Lung (tissue), 12 donors: Measurements from ENCODE around the gene DCDC1. TPM values are rescaled to one million over a fixed set of nuclear protein-coding genes. Genes with fewer than 3 reads are reported as not detected.
A peak's percentile ranks its signal among the peaks of the same experiment; 100 is the strongest.

ENCODE experiments used
- ATAC-seq: fragments of 200-7000 bp; cut with Tn5 transposase; one replicate; pipeline ENCODE4 v1.9.1; 2020; ENCODE audit warnings: moderate number of reproducible peaks; ENCODE audit not compliant: insufficient read depth, low FRiP score
- DNase-seq, 3 donors: peaks; one replicate each; pipeline ENCODE4 v3.0.0-alpha.2; 2013 to 2017
- H3K27ac ChIP-seq, 2 donors: one replicate each; pipeline ENCODE4 v1.5.1; 2013; ENCODE audit warnings: mild to moderate bottlenecking in 2 of 2, moderate library complexity in 2 of 2, control low read depth in 1 of 2, inconsistent platforms in 1 of 2, low read depth in 1 of 2, low read length in 1 of 2
- H3K27me3 ChIP-seq, 3 donors: one replicate each; pipeline ENCODE4 v1.5.1; 2013; ENCODE audit warnings: low read length in 2 of 3; ENCODE audit not compliant: control insufficient read depth in 3 of 3, insufficient read depth in 3 of 3
- H3K36me3 ChIP-seq, 4 donors: one replicate each; pipeline ENCODE4 v1.5.1; 2013; ENCODE audit warnings: low read length in 4 of 4, mild to moderate bottlenecking in 1 of 4, moderate library complexity in 1 of 4; ENCODE audit not compliant: control insufficient read depth in 4 of 4, insufficient read depth in 4 of 4
- H3K4me1 ChIP-seq, 5 donors: one replicate each; pipeline ENCODE4 v1.5.1; 2013; ENCODE audit warnings: low read length in 5 of 5, mild to moderate bottlenecking in 2 of 5, moderate library complexity in 1 of 5; ENCODE audit not compliant: control insufficient read depth in 5 of 5, insufficient read depth in 5 of 5
- H3K4me3 ChIP-seq: one replicate; pipeline ENCODE4 v1.5.1; 2013; ENCODE audit warnings: mild to moderate bottlenecking, control low read depth, moderate library complexity
- H3K9ac ChIP-seq, 2 donors: one replicate each; pipeline ENCODE4 v1.5.1; 2013; ENCODE audit warnings: low read length in 2 of 2, control low read depth in 1 of 2; ENCODE audit not compliant: insufficient read depth in 1 of 2
- H3K9me3 ChIP-seq, 4 donors: one replicate each; pipeline ENCODE4 v1.5.1; 2013; ENCODE audit warnings: low read length in 3 of 4, mild to moderate bottlenecking in 1 of 4, moderate library complexity in 1 of 4; ENCODE audit not compliant: control insufficient read depth in 4 of 4, insufficient read depth in 3 of 4
- CTCF ChIP-seq: IDR thresholded peaks from 2 replicates; pipeline ENCODE4 v1.5.1; 2012; ENCODE audit warnings: mild to moderate bottlenecking; ENCODE audit errors: control extremely low read depth, extremely low read depth
- WGBS, 2 donors: extraction: QIAGEN DNeasy Blood & Tissue Kit; methylation state at CpG; one replicate each; pipeline ENCODE4 v1.1.7; 2013; 5-methylcytosine and 5-hydroxymethylcytosine counted together
- polyA plus RNA-seq, 2 donors: library from polyadenylated mRNA; stranded (reverse); fragments of 200-250 nt; gene quantifications; one replicate each; pipeline ENCODE4 v1.2.1, GENCODE V29; 2013
- total RNA-seq, 2 donors: library from RNA; depleted of rRNA in 1 of 2; stranded (reverse); fragments of >200 nt in 1 of 2; gene quantifications; one replicate each; pipeline ENCODE4 v1.2.1, GENCODE V29; 2014 to 2021
- donor health status: control.
- donor health status: control.
- donor health status: Bipolar disorder and iron deficiency.
- donor health status: healthy.
- donor health status: DM: yes; HTN: yes; CAD: no.

The DCDC1 gene
- total and polyA plus RNA-seq, 4 donors: 0.47 to 20.6 (median 4.7) TPM

DNA sequence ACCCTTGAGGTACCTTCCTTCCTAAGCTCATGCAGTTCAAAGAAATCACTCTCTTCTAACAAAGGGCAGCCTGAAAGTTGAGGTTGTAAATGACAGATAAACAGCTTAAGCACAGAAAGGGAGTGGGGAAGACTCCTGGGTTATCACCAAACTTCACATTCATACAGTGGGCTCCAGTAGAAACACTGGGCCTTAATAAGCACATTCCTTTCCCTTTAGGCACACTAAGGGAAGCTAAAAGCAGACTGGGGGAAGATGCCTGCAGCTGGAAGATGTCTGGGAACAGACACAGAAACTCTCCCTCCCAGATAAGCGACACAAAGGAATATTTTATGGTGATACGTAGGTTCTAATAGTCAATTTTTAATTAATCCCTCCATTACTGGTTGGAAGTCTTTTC lies 433.0 kb downstream of the DCDC1 start:
- 67 to 88% methylated on average over 2 of the region's 2 CpGs for WGBS, 2 donors

DNA sequence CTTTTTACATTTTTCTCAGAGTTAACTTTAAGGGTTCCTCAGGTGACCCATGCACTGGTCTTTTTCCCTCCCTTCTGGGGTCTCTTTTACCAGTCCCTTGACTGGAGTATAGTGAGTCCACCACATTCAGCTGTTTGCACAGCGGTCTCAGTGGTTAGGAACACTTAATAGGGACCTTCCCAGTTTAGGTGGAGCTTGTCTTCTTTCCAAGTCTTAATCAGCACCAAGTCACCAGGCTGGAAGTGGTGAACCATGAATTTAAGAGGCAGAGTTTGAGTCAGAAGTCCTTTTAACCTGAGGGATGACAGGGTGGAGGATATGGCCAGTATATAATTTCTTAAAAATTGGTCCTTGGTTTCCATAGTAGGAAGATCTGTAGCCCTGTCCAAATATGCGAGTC lies 433.7 kb downstream of the DCDC1 start:
- no peak overlapping the region for H3K9ac ChIP-seq
- peaks cover 0 to 20% (median 0%) of the 10 kb centered on the region in 5 donors for H3K4me1 ChIP-seq
- no peak for TF ChIP-seq CTCF
- DNase-seq (no peak), ATAC-seq (no peak)
- H3K9me3 ChIP-seq: peaks cover 0 to 3% (median 1%) of the 10 kb centered on the region in 4 donors
- no peaks in the 10 kb centered on the region for H3K27me3 ChIP-seq
- WGBS, 2 donors: 84 to 97% methylated on average over 2 of the region's 2 CpGs
- no peak overlapping the region for H3K27ac ChIP-seq
- H3K36me3 ChIP-seq: no peaks in the 10 kb centered on the region
- no peak overlapping the region for H3K4me3 ChIP-seq

More for the DNA sequence above, 433.0 kb downstream of the DCDC1 start:
- Histone ChIP-seq H3K4me3 (no peak overlapping the region), H3K9ac (no peak overlapping the region), H3K4me1 (peaks cover 0 to 20% (median 0%) of the 10 kb centered on the region in 5 donors), H3K9me3 (peaks cover 0 to 3% (median 1%) of the 10 kb centered on the region in 4 donors), H3K36me3 (no peaks in the 10 kb centered on the region), H3K27ac (no peak overlapping the region), H3K27me3 (no peaks in the 10 kb centered on the region)
- no peak for ATAC-seq
- peak; percentile 47 to 65 (median 64) for DNase-seq
- no peak for TF ChIP-seq CTCF

DNA sequence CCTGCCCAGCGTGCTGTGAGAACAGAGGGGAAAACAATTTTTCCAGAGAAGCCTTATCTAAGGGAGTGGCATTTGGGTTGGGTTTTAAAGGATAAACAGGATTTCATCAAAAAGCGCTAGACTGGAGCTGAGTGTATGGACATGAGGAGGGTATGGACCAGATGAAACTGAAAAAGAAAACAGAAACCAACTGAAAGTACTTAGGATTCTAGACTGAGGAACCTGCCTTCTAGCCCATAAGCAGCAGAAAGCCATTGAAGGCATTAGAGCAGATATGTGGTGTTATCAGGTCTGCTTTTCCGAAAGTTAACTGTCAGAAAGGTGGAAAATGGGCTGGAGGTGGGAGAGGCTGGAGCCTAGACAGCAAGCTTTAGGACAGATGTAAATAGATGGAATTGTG lies 443.4 kb downstream of the DCDC1 start:
- no peak overlapping the region for H3K4me3 ChIP-seq

More for the DNA sequence above, 443.4 kb downstream of the DCDC1 start:
- DNase-seq: no peak
- Histone ChIP-seq H3K9me3 (no peaks in the 10 kb centered on the region), H3K27me3 (no peaks in the 10 kb centered on the region), H3K4me1 (no peaks in the 10 kb centered on the region), H3K36me3 (no peaks in the 10 kb centered on the region), H3K9ac (no peak overlapping the region), H3K27ac (no peak overlapping the region)
- WGBS, 2 donors: 86 to 90% methylated on average over 3 of the region's 3 CpGs
- no peak for ATAC-seq
- TF ChIP-seq CTCF: no peak
